ENCODE data around the gene DSC2. TPM values are rescaled to one million over a fixed set of nuclear protein-coding genes. Genes with fewer than 3 reads are reported as not detected.
A peak's percentile ranks its signal among the peaks of the same experiment; 100 is the strongest.
"Not testable (repeated sequence)": the region's sequence is repeated elsewhere in the genome, so short reads cannot be mapped to it uniquely, and the experiment has no call there.

Gene DSC2
- 26.0 TPM for total RNA-seq
- long read RNA-seq, full-length matches to known transcripts: 16 of 51 reads
- long read RNA-seq, partial matches to known transcripts: 22 of 51 reads
- long read RNA-seq, other reads (novel, unspliced or antisense): 13 of 51 reads

GRCh38 chr18:31102025-31102684 lies at the start of gene DSC2:
TSS of gene DSC2 (minus strand) at chr18:31102421. CDS start at chr18:31101971, 450 bp downstream.
- intact Hi-C loops (cut with DNase I): loop anchor here (5.0 kb wide), 1 partner anchor 395 kb away; the partner anchor contains the start of gene DSG2
- ATAC-seq (ENCODE audit: poor library complexity): peak; percentile 53

DNA sequence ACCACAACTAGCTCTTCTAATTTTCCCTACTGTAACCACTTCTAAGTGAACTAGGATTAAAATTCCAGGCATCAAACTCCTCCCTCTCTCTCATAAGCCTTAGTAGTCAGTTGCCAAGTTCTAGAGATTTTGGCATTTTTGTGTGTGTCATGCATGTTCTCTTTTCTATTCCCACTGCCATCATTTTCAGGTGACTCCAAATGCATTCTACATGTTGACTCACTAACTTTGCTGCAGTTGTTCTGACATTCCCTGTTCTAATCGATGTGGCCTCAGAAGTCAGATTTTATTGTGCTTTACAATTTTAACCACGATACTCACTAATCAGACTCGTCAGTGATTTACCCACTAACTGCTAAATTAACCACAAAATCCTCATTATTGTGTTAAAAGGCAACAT lies 47.1 kb upstream of the DSC2 start:
- ATAC-seq (ENCODE audit: poor library complexity) (no peak), DNase-seq (no peak)
- intact Hi-C loops (cut with DNase I): no loop called here

More at GRCh38 chr18:31102025-31102684, at the start of gene DSC2:
- peak; percentile 66 for DNase-seq

- DNase-seq (no peak), ATAC-seq (ENCODE audit: poor library complexity) (no peak)
- intact Hi-C loops (cut with DNase I): no loop called here
Measured at GRCh38 chr18:31148600-31148999, 46.4 kb upstream of the DSC2 start.

- no peak for ATAC-seq (ENCODE audit: poor library complexity)
- intact Hi-C loops (cut with DNase I): no loop called here
- no peak for DNase-seq
Measured at GRCh38 chr18:31146809-31147208, 44.6 kb upstream of the DSC2 start.

DNA sequence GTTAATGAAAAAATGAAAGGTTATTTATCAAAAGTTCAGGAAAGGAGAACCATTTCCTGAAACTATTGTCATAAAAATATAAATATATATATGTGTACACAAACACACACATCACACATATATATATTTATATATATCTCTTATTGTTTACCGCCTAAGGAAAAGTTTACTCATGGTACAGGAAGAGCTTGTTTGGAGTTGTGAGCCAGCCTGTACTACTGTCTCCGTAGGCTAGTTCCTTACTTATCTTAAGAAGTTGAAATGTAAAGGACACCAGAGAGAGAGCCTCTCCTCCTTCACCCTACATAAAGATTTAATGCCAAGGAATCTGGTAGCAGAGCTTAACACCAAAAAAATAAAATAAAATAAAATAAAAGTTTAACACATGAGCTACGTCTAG lies 40.8 kb upstream of the DSC2 start:
- no peak for DNase-seq
- ATAC-seq (ENCODE audit: poor library complexity): no peak
- intact Hi-C loops (cut with DNase I): no loop called here

GRCh38 chr18:31138709-31139108 lies 36.5 kb upstream of the DSC2 start:
- intact Hi-C loops (cut with DNase I): no loop called here
- no peak for ATAC-seq (ENCODE audit: poor library complexity)
- no peak for DNase-seq

DNA sequence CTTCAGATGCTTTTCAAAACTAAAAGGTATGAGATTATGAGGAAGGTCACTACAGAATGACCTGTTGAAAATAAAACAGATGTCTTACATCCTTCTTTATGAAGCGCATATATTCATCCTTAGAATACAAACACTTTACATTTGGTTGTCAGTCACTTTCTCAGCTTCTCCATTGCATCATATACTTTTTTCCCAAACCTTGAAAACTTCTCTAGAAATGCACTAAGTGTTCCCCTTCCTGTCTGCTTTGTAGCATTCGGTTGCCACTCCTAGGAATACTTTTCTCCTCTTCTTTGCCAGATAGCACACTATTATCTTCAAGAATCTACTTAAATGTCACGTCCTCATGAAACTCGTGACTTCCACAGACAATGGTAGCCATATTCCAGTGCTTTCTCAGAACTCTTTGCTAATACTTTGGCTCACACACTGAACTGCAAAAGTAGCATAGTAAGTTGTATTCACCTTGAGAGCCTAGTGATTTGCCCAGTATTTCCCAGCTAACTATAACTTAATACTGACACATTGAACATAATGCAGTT lies 32.8 kb upstream of the DSC2 start:
- intact Hi-C loops (cut with DNase I): no loop called here
- DNase-seq: no peak
- ATAC-seq (ENCODE audit: poor library complexity): no peak

GRCh38 chr18:31129398-31130115 lies 27.3 kb upstream of the DSC2 start:
- DNase-seq (no peak), ATAC-seq (ENCODE audit: poor library complexity) (no peak)
- intact Hi-C loops (cut with DNase I): no loop called here

- intact Hi-C loops (cut with DNase I): no loop called here
- ATAC-seq (ENCODE audit: poor library complexity) (no peak), DNase-seq (no peak)
Measured at GRCh38 chr18:31125878-31126277, 23.7 kb upstream of the DSC2 start.

DNA sequence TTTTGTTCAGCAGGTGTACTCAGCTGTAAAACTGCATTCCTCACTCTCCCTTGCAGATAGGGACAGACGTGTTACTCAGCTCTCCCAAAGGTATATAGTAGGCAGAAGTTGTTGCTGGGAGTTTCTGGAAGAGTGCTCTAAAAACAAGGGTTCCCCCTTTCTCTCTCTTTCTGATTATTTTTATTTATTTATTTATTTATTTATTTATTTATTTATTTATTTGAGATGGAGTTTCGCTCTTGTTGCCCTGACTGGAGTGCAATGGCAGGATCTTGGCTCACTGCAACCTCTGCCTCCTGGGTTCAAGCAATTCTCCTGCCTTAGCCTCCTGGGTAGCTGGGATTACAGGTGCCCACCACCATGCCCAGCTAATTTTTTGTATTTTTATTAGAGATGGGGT lies 20.9 kb upstream of the DSC2 start:
- intact Hi-C loops (cut with DNase I); DNase-seq; ATAC-seq (ENCODE audit: poor library complexity): not testable (repeated sequence)

GRCh38 chr18:31120594-31120993 lies 18.4 kb upstream of the DSC2 start:
- DNase-seq: no peak
- intact Hi-C loops (cut with DNase I): no loop called here
- ATAC-seq (ENCODE audit: poor library complexity): no peak

DNA sequence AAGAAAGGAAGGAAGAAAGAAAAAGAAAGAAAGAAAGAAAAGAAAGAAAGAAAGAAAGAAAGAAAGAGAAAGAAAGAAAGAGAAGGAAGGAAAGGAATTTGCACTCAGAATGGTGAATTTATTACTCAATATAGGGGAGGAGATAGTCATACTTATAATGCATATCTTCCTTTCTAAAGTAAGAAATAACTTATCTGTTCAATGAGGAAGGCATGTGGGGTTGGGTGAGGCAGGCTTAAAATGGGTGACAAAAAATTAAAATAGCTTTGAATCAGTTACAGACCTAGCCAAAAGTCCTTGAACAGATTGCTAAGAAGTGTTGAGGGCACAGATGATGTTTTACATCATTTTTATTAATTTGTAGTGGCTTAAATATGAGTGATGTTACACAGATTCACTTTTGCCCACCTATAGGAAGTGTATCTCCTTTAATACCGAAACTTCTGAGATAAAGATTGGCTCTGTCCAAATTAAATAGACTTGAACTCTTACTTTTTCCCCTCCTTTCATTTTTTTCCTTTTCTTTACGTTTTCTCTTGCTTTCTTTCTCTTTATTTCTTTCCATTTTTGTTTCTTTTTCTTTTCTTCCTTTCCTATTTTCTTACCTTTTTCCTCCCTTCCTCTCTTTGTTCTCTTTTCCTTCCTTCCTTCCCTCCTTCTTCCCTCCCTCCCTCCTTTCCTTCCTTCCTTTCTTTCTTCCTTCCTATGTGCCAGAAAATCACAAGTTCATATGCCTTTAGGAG lies 14.8 kb upstream of the DSC2 start:
- ATAC-seq (ENCODE audit: poor library complexity): no peak
- DNase-seq: no peak
- intact Hi-C loops (cut with DNase I): no loop called here

- ATAC-seq (ENCODE audit: poor library complexity): no peak
- no peak for DNase-seq
- intact Hi-C loops (cut with DNase I): no loop called here
Measured at GRCh38 chr18:31112804-31113203, 10.6 kb upstream of the DSC2 start.

GRCh38 chr18:31105733-31106132 lies 3.5 kb upstream of the DSC2 start:
- intact Hi-C loops (cut with DNase I): no loop called here
- DNase-seq (no peak), ATAC-seq (ENCODE audit: poor library complexity) (no peak)

DNA sequence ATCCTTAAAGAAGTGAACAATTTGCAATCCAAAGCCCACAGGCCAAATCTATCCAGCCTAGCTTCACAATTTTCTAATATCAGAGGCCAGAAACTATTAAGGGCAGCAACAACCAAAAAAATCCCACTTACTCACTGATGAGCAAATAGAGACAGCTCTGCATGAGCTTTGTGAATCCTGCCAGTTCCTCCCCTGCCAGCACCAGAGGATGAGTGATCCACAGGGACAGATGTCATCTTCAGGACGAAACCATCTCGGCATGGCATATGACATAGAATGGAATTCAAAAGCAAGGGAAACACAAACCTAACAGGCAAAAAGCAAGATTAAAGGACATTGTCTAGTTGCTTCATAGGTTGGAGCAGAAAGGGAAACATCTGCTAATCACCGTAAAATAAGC lies 2.2 kb upstream of the DSC2 start:
- no peak for DNase-seq
- intact Hi-C loops (cut with DNase I): loop anchor here (5.0 kb wide), 1 partner anchor 393 kb away; the partner anchor contains the start of gene DSG2
- ATAC-seq (ENCODE audit: poor library complexity): no peak

GRCh38 chr18:31103423-31103822 lies 1.2 kb upstream of the DSC2 start:
- ATAC-seq (ENCODE audit: poor library complexity) (no peak), DNase-seq (no peak)
- intact Hi-C loops (cut with DNase I): loop anchor here (5.0 kb wide), 1 partner anchor 394 kb away; the partner anchor contains the start of gene DSG2

DNA sequence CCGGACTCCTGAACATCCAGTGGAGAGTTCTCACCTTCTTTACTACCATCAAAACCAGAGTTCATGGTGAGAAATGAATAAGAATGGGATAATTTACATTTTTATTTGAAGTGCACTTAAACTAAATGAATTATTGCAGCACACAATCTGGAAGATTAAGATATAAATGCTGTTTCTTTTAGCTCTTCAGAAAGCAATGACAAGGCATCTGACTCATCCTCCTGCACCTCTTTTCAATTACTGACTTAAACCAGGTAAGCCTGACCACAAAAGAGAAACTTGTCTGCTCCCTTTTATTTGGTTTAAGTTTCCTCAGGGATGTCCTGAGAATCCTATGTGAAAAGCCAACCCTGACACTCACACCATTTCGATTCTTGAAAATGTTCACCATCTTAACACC lies 720 bp upstream of the DSC2 start:
- DNase-seq (no peak), ATAC-seq (ENCODE audit: poor library complexity) (no peak)

GRCh38 chr18:31101183-31102024 lies 817 bp downstream of the DSC2 start:
- peak; percentile 92 for ATAC-seq (ENCODE audit: poor library complexity)
- intact Hi-C loops (cut with DNase I): loop anchor here (5.0 kb wide), 1 partner anchor 396 kb away; the partner anchor contains the start of gene DSG2
- DNase-seq: peak; percentile 91

More for the DNA sequence above, 720 bp upstream of the DSC2 start:
- intact Hi-C loops (cut with DNase I): loop anchor here (5.0 kb wide), 1 partner anchor 394 kb away; the partner anchor contains the start of gene DSG2

All from Right ventricle myocardium superior (tissue), 1 donor.